HG02588 (cell line): ENCODE data around the gene MED9.

Experiments used
- ATAC-seq: cut with Tn5 transposase; IDR thresholded peaks from one replicate; pipeline ENCODE4 v1.9.1; 2021; ENCODE audit warnings: mild to moderate bottlenecking, moderate library complexity; ENCODE audit not compliant: unreplicated experiment

The MED9 gene

DNA sequence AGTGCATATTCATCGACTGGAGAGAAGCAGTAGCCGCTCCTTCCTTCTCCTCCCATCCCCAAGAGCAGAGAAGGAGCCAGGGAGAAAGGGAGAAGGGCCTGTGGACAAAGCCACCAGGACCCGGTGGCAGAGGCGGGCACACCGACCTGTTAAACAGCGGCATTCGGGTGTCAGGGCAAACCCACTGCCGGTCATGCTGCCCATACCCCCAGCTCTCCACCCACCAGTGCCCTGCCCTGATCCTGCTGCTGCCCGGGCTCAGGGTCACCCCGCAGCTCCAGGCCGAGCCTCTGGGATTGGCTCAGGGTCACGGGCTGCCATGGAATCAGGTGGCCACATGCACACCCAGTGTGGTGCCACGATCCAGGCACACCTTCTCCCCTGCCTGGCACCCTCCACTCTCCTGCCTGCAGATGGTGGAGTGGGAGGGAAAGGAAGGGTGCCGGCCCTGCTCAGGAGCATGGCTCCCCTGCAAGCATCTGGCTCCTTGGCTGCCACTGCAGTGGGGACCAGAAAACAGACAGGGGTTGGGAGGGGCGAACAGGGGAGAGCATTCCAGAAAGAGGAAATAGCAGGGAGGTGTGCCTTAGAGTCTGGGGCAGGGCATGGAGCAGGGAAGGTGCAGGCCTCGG lies 37.7 kb downstream of the MED9 start:
- ATAC-seq: no peak

DNA sequence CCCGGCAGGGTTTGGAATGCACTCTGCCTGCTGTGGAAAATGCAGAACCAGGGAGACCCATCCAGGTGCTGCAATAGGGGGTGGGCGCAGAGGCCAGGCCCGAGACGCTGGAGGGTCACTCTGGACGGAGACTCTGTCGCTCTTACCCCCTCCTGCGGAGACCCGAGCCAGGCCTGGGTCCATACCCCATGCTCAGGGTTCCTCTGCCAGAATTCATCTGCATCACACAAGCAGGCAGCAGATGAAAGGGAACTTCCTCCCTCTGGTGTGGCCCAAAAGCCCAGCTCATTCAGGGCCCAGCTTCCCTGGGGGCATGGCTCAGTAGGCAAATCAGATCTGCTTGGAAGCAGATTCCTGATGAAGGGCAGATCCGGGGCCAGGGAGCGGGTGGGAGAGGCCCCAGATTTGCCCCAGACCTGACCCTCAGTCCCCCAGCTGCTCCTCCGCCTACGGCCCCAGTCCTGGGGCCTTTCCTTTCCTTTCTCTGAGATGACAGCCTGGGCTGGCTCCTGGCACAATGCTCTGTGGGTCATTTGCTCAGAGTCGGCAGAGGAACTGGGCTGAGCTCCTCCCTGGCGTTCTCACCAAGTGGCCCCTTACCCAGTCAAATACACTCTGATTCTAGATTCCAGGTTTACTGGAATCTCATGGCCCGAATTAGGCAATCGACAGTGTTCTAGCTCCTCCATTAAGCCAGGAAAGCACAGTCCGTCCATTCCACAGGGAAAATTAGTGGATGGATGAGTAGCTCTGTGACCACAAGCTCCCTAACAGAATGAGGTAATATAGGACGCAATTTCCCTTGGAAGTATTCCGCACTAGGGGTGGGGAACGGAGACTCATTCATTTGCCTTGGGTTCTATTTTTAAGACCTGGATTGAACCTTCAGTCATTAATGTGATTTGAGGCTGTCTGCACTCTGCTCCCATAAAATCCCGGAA lies 38.5 kb downstream of the MED9 start:
- no peak for ATAC-seq

- no peak for ATAC-seq
Measured at GRCh38 chr17:17515934-17516930, 39.4 kb downstream of the MED9 start.

DNA sequence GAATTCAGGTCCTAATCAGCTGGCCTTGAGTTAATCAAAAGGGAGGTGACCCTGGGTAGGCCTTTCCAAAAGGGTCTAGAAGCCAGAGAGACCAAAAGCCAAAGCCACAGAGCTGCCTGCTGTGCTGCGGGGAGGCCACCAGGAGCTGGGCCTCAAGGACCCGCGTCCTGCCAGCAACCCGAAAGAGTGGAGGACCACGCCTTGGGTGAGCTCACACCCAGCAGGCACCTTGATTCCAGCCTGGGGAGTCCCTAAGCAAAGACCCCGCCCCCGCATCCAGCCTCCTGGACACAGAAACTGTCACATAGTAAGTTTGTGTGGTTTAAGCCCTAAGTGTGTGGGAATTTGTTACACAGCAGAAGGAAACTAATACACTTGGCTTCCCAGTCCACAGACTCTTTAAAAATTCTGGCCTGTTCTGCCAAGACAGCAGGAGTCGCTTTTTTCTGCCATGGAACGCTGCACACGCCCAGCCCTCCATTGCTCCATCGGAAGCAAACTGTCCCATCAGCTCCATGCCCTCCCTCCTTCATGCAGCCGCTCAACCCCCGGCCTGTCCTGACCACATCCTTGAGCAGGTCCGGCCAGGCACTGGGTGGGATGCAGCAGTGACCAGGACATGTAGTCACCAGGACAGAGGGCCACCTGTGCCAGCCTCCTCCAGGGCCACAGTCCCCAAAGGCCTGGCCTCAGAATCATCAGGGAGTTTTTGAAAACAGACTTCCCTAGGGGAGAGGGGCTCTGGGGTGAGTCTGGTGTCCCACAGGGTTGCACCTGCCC lies 40.3 kb downstream of the MED9 start:
- no peak for ATAC-seq

GRCh38 chr17:17518014-17518413 lies 41.2 kb downstream of the MED9 start:
- no peak for ATAC-seq

DNA sequence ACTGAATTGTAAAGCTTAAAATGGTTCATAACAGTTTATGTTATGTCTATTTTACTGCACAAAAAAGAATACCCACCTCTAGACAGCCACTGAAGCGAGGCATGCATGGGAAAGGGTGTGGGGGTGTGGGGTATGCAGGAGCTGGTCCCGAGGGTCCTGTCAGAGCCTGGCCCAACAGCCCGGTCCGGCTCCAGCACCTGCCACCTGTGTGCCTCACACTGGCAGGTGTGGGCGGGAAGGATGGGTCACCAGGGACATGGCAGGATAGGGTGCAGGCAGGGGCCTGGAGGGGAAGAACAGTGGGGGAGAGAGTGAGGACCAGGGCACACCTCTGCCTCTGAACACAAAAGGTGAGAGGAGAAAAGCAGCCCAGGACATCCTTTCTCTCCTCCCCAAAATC lies 42.2 kb downstream of the MED9 start:
- no peak for ATAC-seq

GRCh38 chr17:17519886-17520285 lies 43.1 kb downstream of the MED9 start:
- ATAC-seq: no peak

GRCh38 chr17:17520599-17521232 lies 43.9 kb downstream of the MED9 start:
- ATAC-seq: no peak

DNA sequence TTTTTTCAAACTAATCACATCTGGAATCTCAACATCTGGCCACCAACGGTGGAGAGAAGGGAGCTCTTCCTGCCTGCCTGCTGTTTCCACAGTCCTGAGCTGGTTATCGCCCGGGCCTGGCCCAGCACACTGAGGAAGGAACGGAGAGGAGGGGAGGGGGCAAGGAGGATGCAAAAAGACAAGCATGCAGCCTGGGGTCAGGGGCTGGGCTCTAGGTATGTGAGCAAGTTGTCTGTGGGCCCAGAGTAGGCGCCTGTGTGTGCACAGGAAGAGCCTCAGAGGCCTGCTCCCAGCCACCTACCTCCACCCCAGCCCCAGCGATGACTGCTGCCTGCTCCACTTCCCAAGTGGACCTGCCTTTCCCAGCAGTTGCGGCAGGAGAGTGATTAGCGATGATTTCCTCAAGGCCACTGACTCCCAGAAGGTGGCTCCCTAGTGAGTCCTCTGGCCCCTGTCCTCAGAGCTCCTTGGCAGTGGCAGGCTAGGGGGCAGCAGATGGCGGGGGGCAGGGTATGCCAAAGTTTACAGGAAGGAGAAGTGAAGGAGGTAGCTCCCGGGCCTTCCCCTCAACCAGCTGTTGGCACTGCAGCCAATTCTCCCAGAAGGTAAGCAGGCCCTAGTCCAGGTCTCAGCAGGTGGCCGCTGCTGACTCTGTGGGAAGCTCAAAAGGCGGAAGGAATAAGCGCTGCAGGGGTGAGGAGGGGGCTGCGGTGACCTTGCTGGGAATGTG lies 46.4 kb downstream of the MED9 start:
- ATAC-seq: no peak

- no peak for ATAC-seq
Measured at GRCh38 chr17:17523731-17524490, 47.1 kb downstream of the MED9 start.

GRCh38 chr17:17525311-17525710 lies 48.5 kb downstream of the MED9 start:
- no peak for ATAC-seq

- no peak for ATAC-seq
Measured at GRCh38 chr17:17525956-17526355, 49.2 kb downstream of the MED9 start.

GRCh38 chr17:17526369-17526768 lies 49.6 kb downstream of the MED9 start:
- no peak for ATAC-seq

DNA sequence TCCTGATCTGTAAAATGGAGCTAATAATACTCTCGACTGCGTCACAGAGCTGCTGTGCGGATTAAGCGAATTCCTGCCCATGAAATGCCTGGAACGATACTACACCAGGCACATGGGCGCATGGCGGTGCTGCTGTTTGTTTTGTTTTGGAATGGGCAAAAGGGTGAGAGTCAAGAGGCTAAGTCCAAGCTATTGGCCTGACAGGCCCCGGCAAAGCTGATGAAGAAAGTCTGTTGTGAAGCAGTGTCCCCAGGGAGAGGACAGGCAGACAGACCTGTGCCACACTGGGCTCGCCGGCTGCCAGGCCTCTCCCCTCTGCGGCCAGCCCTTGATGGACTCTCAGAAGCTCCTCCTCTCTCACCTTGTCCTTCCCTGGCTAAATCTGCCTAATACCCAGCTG lies 50.7 kb downstream of the MED9 start:
- ATAC-seq: no peak

DNA sequence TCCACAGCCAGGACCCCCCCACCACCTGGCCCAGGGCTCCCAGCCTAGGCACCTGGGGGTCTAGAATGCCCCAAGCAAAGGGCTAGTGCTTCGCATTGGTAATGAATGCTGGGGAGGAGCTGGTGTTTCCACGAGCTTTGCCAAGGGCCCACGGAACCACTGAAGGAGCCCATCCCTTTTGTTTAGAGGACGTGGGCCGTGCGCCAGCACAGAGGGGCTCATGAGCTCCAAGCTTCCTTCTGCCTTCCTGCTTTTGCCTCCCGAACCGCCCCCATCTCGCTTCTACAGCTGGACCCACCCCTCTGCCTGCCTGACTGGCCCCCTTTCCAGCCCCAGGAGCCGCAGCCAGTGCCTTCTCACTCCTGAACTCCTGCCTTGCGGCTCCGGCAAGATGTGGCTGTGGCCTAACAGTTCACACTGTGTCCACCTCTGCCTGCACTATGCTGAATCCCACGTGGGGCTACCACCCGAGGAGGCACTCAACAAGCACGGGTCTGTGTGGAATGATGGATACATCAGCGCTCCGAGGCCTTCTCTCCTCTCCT lies 51.2 kb downstream of the MED9 start:
- ATAC-seq: no peak

- no peak for ATAC-seq
Measured at GRCh38 chr17:17528696-17529652, 52.2 kb downstream of the MED9 start.

DNA sequence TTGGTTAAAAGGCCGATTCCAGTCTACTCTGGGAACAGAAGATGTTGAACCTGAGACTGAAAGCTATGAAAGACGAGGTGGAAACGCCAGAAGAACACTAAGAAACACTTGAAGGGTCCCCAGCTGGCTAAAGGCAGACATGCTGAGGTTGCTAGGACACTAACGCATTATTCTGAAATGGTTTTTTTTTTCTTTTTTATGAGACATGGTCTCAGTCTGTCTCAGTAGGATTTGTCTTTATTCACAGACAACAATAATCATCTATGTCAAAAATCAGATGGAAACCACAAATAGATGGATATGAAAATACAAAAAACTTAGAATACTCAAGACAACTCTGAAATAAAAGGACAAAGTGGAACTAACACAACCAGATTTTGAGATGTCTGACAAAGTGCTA lies 54.4 kb downstream of the MED9 start:
- ATAC-seq: no peak
